OCI-LY3 (cell line): ENCODE data around the gene XKR7.

Source experiments
- H2AFZ ChIP-seq: fragments of 200-600, 300-600 bp; shearing (Covaris generic); 2 replicates; pipeline ENCODE4 v1.6.0; 2014; ENCODE audit warnings: antibody characterized with exemption, low read depth, low read length
- H3K27ac ChIP-seq: fragments of 200-600, 300-600 bp; sonication (generic); 2 replicates; pipeline ENCODE4 v1.5.1; 2014; ENCODE audit warnings: mild to moderate bottlenecking, low read length, moderate library complexity, mixed read lengths
- H3K27me3 ChIP-seq: fragments of 200-600, 300-600 bp; sonication (generic); 2 replicates; pipeline ENCODE4 v1.6.1; 2014; ENCODE audit warnings: low read depth, low read length, mixed read lengths
- H3K36me3 ChIP-seq: fragments of 200-600, 300-600 bp; sonication (generic); replicated peaks from 2 replicates; pipeline ENCODE3; 2014; ENCODE audit warnings: low read depth, low read length, mixed read lengths
- H3K4me1 ChIP-seq: fragments of 300-600, 200-600 bp; sonication (generic); 2 replicates; pipeline ENCODE4 v1.6.1; 2014; ENCODE audit warnings: low read length, mixed read lengths
- H3K4me2 ChIP-seq: fragments of 200-600, 300-600 bp; sonication (generic); 2 replicates; pipeline ENCODE4 v1.6.1; 2014; ENCODE audit warnings: low read length, mixed read lengths
- H3K4me3 ChIP-seq: fragments of 300-600, 200-600 bp; sonication (generic); 2 replicates; pipeline ENCODE4 v1.5.1; 2014; ENCODE audit warnings: antibody characterized with exemption, mild to moderate bottlenecking, low read length, moderate library complexity
- H3K79me2 ChIP-seq: fragments of 300-600, 200-600 bp; shearing (Covaris generic); 2 replicates; pipeline ENCODE4 v1.6.1; 2014; ENCODE audit warnings: mild to moderate bottlenecking, low read length, mixed read lengths
- H3K9ac ChIP-seq: fragments of 300-600, 200-600 bp; shearing (Covaris generic); 2 replicates; pipeline ENCODE4 v1.6.0; 2014; ENCODE audit warnings: mild to moderate bottlenecking, low read length, moderate library complexity
- H3K9me3 ChIP-seq: fragments of 200-600, 300-600 bp; shearing (Covaris generic); 2 replicates; pipeline ENCODE4 v1.6.1; 2014; ENCODE audit warnings: low read length, mixed read lengths; ENCODE audit not compliant: insufficient read depth
- H4K20me1 ChIP-seq: fragments of 200-600, 300-600 bp; sonication (generic); 2 replicates; pipeline ENCODE4 v1.6.1; 2016; ENCODE audit warnings: low read length, mixed read lengths; ENCODE audit not compliant: insufficient read depth
- EZH2phosphoT487 ChIP-seq: fragments of 200-600 bp; shearing (Covaris generic); IDR thresholded peaks from 2 replicates; pipeline ENCODE4 v1.6.1; 2018; ENCODE audit warnings: antibody characterized with exemption, mixed run types, low read depth
- TF ChIP-seq, protein P1 (sequence below): fragments of 200-600, 300-600 bp; sonication (generic); IDR thresholded peaks from 2 replicates; pipeline ENCODE4 v1.5.1; 2014; ENCODE audit warnings: antibody characterized with exemption, low read length, low read depth

Gene XKR7

GRCh38 chr20:32037929-32038328 lies 70.0 kb downstream of the XKR7 start:
- peaks cover 98% of the 10 kb centered on the region for H3K4me1 ChIP-seq
- H3K9me3 ChIP-seq, result peaks cover 16% of the 10 kb centered on the region; the same call in 1 of the 2 replicates
- TF ChIP-seq, protein P1, sequence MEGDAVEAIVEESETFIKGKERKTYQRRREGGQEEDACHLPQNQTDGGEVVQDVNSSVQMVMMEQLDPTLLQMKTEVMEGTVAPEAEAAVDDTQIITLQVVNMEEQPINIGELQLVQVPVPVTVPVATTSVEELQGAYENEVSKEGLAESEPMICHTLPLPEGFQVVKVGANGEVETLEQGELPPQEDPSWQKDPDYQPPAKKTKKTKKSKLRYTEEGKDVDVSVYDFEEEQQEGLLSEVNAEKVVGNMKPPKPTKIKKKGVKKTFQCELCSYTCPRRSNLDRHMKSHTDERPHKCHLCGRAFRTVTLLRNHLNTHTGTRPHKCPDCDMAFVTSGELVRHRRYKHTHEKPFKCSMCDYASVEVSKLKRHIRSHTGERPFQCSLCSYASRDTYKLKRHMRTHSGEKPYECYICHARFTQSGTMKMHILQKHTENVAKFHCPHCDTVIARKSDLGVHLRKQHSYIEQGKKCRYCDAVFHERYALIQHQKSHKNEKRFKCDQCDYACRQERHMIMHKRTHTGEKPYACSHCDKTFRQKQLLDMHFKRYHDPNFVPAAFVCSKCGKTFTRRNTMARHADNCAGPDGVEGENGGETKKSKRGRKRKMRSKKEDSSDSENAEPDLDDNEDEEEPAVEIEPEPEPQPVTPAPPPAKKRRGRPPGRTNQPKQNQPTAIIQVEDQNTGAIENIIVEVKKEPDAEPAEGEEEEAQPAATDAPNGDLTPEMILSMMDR, result no peak
- TF ChIP-seq EZH2phosphoT487, result no peak
- H3K27me3 ChIP-seq, result no peaks in the 10 kb centered on the region
- H3K27ac ChIP-seq, result peak overlapping the region; percentile 94
- no peak overlapping the region for H3K4me3 ChIP-seq
- peaks cover 16% of the 10 kb centered on the region for H3K36me3 ChIP-seq
- peak overlapping the region; percentile 2; the same call in 1 of the 2 replicates for H3K9ac ChIP-seq
- H3K4me2 ChIP-seq, result peak overlapping the region; percentile 2; the same call in 1 of the 2 replicates
- no peak overlapping the region for H2AFZ ChIP-seq
- no peaks in the 10 kb centered on the region for H4K20me1 ChIP-seq
- peaks cover 17% of the 10 kb centered on the region for H3K79me2 ChIP-seq

DNA sequence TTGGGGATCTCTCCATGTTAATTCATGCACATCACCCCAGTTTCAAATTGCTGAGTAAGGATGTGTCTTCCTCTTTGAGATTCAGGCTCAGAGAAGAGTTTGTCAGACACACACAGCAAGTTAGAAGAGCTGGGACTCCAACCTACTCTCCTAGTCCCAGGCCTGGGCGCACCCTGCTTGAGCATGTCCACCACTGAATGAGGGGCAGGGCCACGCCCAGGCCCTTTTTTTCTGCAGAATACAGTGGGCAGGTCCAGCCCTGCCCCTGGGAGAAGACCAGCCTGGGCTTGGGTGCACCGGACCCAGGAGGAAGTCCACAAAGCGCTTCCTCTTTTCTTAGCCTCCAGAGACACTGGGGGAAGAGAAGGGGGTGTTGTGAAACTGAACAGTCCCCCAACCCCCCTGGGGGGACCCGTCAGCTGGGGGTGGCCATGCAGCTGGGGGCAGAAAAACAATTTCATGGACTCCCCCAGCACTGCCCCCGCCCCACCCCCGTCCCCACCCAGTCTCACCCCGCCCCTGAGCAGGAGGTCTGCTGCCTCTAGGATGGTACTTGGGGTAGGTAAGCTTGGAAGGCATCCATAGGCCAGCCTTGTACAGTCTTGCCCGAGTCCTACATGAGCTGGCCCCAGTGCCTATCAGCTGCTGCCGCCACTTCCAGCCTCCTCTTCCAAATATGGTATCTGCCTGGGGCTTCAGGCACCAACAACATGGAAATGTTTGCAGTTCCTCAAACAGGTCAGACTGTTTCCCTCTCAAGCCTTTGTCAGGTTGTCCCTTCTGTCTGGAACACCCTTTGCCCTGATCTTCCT lies 72.4 kb downstream of the XKR7 start:
- Histone ChIP-seq H3K9me3 (peaks cover 16% of the 10 kb centered on the region; the same call in 1 of the 2 replicates), H3K4me1 (peaks cover 81% of the 10 kb centered on the region), H2AFZ (no peak overlapping the region), H4K20me1 (no peaks in the 10 kb centered on the region), H3K4me2 (peak overlapping the region; percentile 81), H3K79me2 (peaks cover 17% of the 10 kb centered on the region), H3K9ac (peak overlapping the region; percentile 74), H3K36me3 (peaks cover 22% of the 10 kb centered on the region), H3K27ac (peak overlapping the region; percentile 94), H3K4me3 (peak overlapping the region; percentile 61), H3K27me3 (no peaks in the 10 kb centered on the region)
- TF ChIP-seq, protein P1, result no peak
- TF ChIP-seq EZH2phosphoT487, result no peak

DNA sequence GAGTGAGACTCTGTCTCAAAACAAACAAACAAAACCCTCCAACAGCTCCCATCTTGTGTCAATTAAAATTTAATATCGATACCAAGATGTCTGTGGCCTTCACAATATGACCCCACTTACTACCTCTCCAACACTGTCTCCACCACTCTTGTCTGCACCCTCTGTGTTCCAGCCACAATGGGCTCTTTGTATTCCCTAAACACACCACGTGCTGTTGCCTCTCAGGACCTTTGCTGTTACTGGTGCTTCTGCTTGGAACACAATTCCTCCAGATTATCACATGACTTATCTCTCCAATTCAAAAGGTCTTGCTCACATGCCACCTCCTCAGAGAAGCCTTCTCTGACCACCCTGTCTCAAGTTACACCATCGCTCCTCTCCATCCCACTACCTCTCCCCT lies 78.0 kb downstream of the XKR7 start:
- no peaks in the 10 kb centered on the region for H3K27me3 ChIP-seq
- H3K27ac ChIP-seq, result no peak overlapping the region
- no peaks in the 10 kb centered on the region for H3K9me3 ChIP-seq
- H2AFZ ChIP-seq, result no peak overlapping the region
- peaks cover 7% of the 10 kb centered on the region for H3K36me3 ChIP-seq
- no peaks in the 10 kb centered on the region for H4K20me1 ChIP-seq
- H3K79me2 ChIP-seq, result peaks cover 13% of the 10 kb centered on the region
- TF ChIP-seq, protein P1, result no peak
- TF ChIP-seq EZH2phosphoT487, result no peak
- H3K9ac ChIP-seq, result no peak overlapping the region
- no peak overlapping the region for H3K4me2 ChIP-seq
- H3K4me3 ChIP-seq, result no peak overlapping the region
- H3K4me1 ChIP-seq, result peaks cover 39% of the 10 kb centered on the region

DNA sequence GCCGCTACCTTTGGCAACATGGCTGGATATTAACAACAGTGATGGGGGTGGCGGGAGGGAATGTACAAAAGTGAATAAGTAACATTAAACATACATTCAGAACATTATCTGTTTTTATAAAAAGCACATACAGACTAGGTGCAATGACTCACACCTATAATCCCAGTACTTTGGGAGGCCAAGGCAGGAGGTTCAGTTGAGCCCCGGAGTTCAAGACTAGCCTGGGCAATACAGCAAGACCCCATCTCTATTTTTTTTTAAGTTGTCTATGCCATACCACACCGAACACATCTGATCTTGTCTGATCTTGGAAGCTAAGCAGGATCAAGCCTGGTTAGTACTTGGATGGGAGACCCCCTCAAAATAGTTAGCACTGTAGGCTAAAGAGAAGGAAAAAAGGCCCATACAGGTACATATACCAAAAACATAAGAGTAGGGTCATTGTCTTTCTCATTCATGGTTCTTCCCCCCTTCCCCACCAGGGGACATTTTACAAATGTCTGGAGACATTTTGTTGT lies 82.4 kb downstream of the XKR7 start:
- peaks cover 39% of the 10 kb centered on the region for H3K79me2 ChIP-seq
- no peaks in the 10 kb centered on the region for H3K27me3 ChIP-seq

More for the DNA sequence above, 82.4 kb downstream of the XKR7 start:
- no peak for TF ChIP-seq EZH2phosphoT487
- TF ChIP-seq, protein P1, result no peak
- H3K36me3 ChIP-seq, result peaks cover 21% of the 10 kb centered on the region
- H3K9me3 ChIP-seq, result no peaks in the 10 kb centered on the region
- H3K4me1 ChIP-seq, result peaks cover 31% of the 10 kb centered on the region
- H2AFZ ChIP-seq, result no peak overlapping the region
- H3K9ac ChIP-seq, result peak overlapping the region; percentile 100; the same call in 1 of the 2 replicates
- peak overlapping the region; percentile 94; the same call in 1 of the 2 replicates for H3K4me3 ChIP-seq
- peaks cover 15% of the 10 kb centered on the region for H4K20me1 ChIP-seq
- peak overlapping the region; percentile 91 for H3K27ac ChIP-seq
- H3K4me2 ChIP-seq, result peak overlapping the region; percentile 95
